GM12873 (cell line): ENCODE results near the gene SCRN3.

ENCODE experiments used
- CTCF ChIP-seq: IDR thresholded peaks from 2 replicates; pipeline ENCODE4 v1.5.1; 2012; ENCODE audit warnings: low read depth, mild to moderate bottlenecking, moderate library complexity, low read length, control low read depth; ENCODE audit not compliant: insufficient read depth; ENCODE audit errors: missing control alignments

Gene SCRN3

DNA sequence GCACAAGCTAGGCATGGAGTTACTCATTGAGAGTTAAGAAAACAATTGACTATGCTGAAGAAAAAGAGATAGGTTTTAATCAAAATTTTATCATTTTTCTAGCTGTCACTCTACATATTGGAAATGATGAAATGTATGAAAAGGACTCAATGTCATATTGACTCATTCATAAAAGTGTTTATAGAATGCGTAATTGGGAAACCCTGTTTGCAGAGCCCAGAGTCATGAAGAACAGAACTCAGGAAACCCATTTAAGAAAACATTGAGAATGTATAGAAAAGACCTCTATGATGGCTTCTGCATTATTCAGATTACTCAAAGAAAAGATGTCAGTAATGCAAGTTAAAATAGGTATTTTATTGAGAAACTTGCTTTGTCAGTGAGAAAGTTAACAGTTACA, 36.4 kb downstream of the SCRN3 start:
- TF ChIP-seq CTCF: no peak

DNA sequence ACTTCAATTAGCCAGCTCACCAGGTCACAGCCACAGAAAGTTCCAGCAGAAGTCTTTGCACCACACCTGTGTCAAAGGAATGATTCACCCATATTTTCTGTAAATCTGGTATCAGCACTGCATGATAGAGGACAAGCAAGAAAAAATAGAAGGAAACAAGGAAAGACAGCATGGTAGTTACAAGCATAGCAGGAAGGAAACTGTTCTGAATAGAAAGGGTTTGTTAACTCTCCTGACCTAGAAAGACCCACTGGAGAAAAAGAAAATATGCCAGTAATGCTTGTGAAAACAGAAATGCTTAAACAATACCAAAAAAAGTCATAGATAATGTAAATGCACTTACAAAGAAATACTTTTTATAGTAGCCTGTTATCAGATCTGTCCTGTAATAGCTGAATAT, 40.8 kb downstream of the SCRN3 start:
- TF ChIP-seq CTCF: no peak

DNA sequence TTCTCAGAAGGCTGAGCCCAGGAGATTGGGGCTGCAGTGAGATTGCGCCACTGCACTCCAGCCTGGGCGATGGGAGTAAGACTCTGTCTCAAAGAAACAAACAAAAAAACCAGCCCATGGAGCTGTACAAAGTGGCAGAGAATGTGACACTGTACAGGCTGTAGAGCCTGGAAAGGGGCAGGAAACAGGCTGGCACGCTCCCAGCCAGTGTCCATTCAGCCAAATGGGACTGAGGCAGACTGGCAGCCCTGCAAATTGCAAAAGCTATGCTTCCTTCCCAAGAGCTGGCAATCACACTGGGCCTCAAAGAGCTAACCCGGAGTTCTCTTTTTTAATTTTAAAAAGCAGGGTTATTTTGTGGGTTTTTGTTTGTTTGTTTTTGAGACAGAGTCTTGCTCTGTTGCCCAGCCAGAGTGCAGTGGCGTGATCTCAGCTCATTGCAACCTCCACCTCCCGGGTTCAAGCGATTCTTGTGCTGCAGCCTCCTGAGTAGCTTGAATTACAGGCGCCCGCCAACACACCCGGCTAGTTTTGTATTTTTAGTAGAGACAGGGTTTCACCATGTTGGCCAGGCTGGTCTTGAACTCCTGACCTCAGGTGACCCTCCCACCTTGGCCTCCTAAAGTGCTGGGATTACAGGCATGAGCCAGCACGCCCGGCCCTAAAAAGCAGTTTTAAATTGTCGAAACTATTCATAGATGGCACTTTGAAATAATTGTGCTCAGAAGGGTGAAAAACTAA, 42.8 kb downstream of the SCRN3 start:
- no peak for TF ChIP-seq CTCF

DNA sequence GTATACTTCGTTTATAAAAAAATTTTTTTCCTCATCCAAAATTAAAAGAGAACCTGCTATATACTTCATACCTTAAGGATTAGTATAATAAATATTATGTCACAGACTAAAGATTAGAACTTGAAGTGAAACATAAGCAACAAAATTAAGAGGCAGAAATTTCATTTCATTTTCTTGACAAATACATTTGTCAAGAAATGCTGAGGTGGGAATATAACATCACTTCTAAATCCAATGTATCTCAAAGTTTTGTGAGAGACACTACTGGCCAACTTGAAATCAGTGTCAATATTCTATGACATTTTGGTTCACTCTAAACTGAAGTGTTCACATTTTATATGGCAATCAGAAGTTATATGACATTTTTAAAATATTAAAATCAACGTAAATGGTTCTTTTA, 43.8 kb downstream of the SCRN3 start:
- no peak for TF ChIP-seq CTCF

DNA sequence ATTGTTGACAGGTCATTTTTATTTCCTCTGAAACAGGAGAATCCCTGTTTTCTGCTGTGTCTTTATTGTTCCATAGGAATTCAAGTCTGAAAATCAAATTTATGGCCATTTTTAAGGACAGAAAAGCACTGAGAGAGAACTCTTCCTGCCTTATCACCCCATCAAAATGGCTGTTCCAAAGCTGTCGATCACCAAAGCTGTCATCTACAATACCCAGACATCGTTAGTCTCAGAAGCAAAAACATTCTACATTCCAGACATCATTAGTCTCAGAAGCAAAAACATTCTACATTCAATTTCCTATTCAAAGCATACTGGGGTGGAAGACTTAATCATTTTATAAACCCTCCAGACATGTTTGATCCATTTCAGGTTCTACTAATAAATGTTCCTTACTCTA, 44.4 kb downstream of the SCRN3 start:
- no peak for TF ChIP-seq CTCF

GRCh38 chr2:174442546-174443510, 47.3 kb downstream of the SCRN3 start:
- TF ChIP-seq CTCF: no peak

- no peak for TF ChIP-seq CTCF
Measured at GRCh38 chr2:174444761-174445160, 49.2 kb downstream of the SCRN3 start.
